Measurements from ENCODE around the gene CCNJL. TPM values are rescaled to one million over a fixed set of nuclear protein-coding genes. Genes with fewer than 3 reads are reported as not detected.
"Not testable (repeated sequence)": the region's sequence is repeated elsewhere in the genome, so short reads cannot be mapped to it uniquely, and the experiment has no call there.

Gene CCNJL
- polyA plus RNA-seq, 1 donor (not counting 4 experiments of a cell fraction or from before 2014, with no cell fraction given): 1.6 TPM

DNA sequence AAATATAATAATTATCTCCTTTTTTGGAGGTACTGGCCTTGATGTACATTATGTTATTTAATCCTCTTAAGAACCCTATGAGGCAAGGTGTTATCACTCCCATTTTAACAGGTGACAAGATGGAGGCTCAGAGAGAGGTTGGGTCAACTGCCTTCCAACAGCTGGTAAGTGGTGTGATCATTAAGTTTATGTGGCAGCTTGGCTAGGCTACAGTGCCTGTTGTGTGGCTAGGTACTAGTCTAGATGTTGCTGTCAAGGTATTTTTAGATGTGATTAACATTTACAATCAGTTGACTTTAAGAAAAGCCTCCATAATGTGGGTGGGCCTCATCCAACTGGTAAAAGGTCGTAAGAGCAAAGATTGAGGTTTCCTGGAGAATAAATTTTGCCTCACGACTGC is 61.5 kb downstream of the CCNJL start:
- H3K9me1 ChIP-seq (ENCODE audit: control insufficient read depth, extremely low read depth, insufficient read depth, low read length): no peaks in the 10 kb centered on the region
- H3K4me2 ChIP-seq (ENCODE audit: control insufficient read depth, extremely low read depth, insufficient read depth, low read depth, low read length): no peak overlapping the region
- H3K9ac ChIP-seq (ENCODE audit: control insufficient read depth, extremely low read depth, insufficient read depth, low read length): no peak overlapping the region
- no peak overlapping the region for H3K4me3 ChIP-seq (ENCODE audit: control insufficient read depth in 2 of 3, extremely low read depth in 1 of 3, insufficient read depth in 2 of 3, low read depth in 1 of 3, low read length in 3 of 3)
- no peaks in the 10 kb centered on the region for H3K79me2 ChIP-seq (ENCODE audit: control insufficient read depth, insufficient read depth, low read length)
- dilution Hi-C loops (cut with MboI; ENCODE audit: extremely low pct_ligation_motif_present, low sequenced_read_pairs): no loop called here
- H3K36me3 ChIP-seq (ENCODE audit: control insufficient read depth in 2 of 2, extremely low read depth in 1 of 2, insufficient read depth in 2 of 2, low read length in 2 of 2): peaks cover 0 to 7% of the 10 kb centered on the region in 2 experiments
- no peak overlapping the region for H3K27ac ChIP-seq (ENCODE audit: control insufficient read depth, insufficient read depth, low read length)
- DNase-seq (ENCODE audit: low read depth, low spot score) (no peak), FAIRE-seq (no peak)
- H3K27me3 ChIP-seq (ENCODE audit: control insufficient read depth, extremely low read depth, insufficient read depth, low read length): no peaks in the 10 kb centered on the region
- no peaks in the 10 kb centered on the region for H4K20me1 ChIP-seq (ENCODE audit: control insufficient read depth, extremely low read depth, insufficient read depth, low read length)
- H3K4me1 ChIP-seq (ENCODE audit: control insufficient read depth, extremely low read depth, insufficient read depth, low read length): no peaks in the 10 kb centered on the region
- no peak for TF ChIP-seq EZH2 (IDR thresholded peaks at IDR 0.05; ENCODE audit: low read length)
- TF ChIP-seq, protein P1, sequence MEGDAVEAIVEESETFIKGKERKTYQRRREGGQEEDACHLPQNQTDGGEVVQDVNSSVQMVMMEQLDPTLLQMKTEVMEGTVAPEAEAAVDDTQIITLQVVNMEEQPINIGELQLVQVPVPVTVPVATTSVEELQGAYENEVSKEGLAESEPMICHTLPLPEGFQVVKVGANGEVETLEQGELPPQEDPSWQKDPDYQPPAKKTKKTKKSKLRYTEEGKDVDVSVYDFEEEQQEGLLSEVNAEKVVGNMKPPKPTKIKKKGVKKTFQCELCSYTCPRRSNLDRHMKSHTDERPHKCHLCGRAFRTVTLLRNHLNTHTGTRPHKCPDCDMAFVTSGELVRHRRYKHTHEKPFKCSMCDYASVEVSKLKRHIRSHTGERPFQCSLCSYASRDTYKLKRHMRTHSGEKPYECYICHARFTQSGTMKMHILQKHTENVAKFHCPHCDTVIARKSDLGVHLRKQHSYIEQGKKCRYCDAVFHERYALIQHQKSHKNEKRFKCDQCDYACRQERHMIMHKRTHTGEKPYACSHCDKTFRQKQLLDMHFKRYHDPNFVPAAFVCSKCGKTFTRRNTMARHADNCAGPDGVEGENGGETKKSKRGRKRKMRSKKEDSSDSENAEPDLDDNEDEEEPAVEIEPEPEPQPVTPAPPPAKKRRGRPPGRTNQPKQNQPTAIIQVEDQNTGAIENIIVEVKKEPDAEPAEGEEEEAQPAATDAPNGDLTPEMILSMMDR (optimal IDR thresholded peaks at IDR 0.05 in 1 of 3, IDR thresholded peaks at IDR 0.05 in 1 of 3, conservative IDR thresholded peaks at IDR 0.05 in 1 of 3; ENCODE audit: extremely low read depth in 1 of 3, insufficient read depth in 2 of 3, low read length in 3 of 3): no peak
- H2AFZ ChIP-seq (ENCODE audit: control insufficient read depth, low read length): no peak overlapping the region
- H3K9me3 ChIP-seq (ENCODE audit: control insufficient read depth, low read depth, low read length): no peaks in the 10 kb centered on the region

DNA sequence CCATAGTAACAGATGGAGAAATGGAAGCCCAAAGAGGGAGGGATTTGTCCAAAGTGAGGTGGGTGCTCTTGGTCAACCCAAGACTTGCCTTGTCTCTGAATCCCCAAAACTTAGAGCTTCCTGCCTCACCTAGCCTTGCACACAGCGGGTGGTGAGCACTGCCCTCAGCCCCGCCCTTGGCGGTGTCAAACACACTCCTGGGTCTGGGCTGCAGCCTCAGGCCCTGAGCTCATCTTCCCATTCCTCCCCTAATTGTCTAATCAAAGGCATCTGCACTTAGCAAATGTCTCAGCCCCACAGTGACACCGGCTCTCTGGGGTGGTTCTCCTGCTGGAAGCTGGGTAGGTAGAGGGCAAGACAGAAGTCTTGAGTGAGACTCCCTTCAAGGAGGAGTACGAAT is 62.1 kb downstream of the CCNJL start:
- TF ChIP-seq, protein P1 (optimal IDR thresholded peaks at IDR 0.05 in 1 of 3, IDR thresholded peaks at IDR 0.05 in 1 of 3, conservative IDR thresholded peaks at IDR 0.05 in 1 of 3; ENCODE audit: extremely low read depth in 1 of 3, insufficient read depth in 2 of 3, low read length in 3 of 3): no peak
- TF ChIP-seq EZH2 (IDR thresholded peaks at IDR 0.05; ENCODE audit: low read length): no peak
- DNase-seq (ENCODE audit: low read depth, low spot score) (no peak), FAIRE-seq (no peak)
- no peaks in the 10 kb centered on the region for H3K79me2 ChIP-seq (ENCODE audit: control insufficient read depth, insufficient read depth, low read length)
- no peak overlapping the region for H3K4me2 ChIP-seq (ENCODE audit: control insufficient read depth, extremely low read depth, insufficient read depth, low read depth, low read length)
- no peak overlapping the region for H2AFZ ChIP-seq (ENCODE audit: control insufficient read depth, low read length)
- H4K20me1 ChIP-seq (ENCODE audit: control insufficient read depth, extremely low read depth, insufficient read depth, low read length): no peaks in the 10 kb centered on the region
- H3K9ac ChIP-seq (ENCODE audit: control insufficient read depth, extremely low read depth, insufficient read depth, low read length): no peak overlapping the region
- no peaks in the 10 kb centered on the region for H3K9me3 ChIP-seq (ENCODE audit: control insufficient read depth, low read depth, low read length)
- H3K4me1 ChIP-seq (ENCODE audit: control insufficient read depth, extremely low read depth, insufficient read depth, low read length): no peaks in the 10 kb centered on the region
- H3K27ac ChIP-seq (ENCODE audit: control insufficient read depth, insufficient read depth, low read length): no peak overlapping the region
- no peaks in the 10 kb centered on the region for H3K27me3 ChIP-seq (ENCODE audit: control insufficient read depth, extremely low read depth, insufficient read depth, low read length)
- H3K9me1 ChIP-seq (ENCODE audit: control insufficient read depth, extremely low read depth, insufficient read depth, low read length): no peaks in the 10 kb centered on the region
- no peak overlapping the region for H3K4me3 ChIP-seq (ENCODE audit: control insufficient read depth in 2 of 3, extremely low read depth in 1 of 3, insufficient read depth in 2 of 3, low read depth in 1 of 3, low read length in 3 of 3)
- H3K36me3 ChIP-seq (ENCODE audit: control insufficient read depth in 2 of 2, extremely low read depth in 1 of 2, insufficient read depth in 2 of 2, low read length in 2 of 2): peaks cover 0 to 7% of the 10 kb centered on the region in 2 experiments
- dilution Hi-C loops (cut with MboI; ENCODE audit: extremely low pct_ligation_motif_present, low sequenced_read_pairs): no loop called here

DNA sequence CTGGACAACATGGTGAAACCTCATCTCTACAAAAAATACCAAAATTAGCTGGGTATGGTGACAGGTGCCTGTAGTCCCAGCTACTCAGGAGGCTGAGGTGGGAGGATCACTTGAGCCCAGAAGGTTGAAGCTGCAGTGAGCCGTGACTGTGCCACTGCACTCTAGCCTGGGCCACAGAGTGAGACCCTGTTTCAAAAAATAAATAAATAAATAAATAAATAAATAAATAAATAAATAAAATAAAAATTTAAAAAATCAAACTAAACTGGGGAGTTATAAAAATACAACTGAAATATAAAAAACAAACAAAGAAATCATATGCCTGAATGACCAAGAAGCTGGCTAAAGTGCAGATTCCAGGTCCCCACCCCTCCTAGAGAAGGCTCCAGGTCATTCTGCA is 62.8 kb downstream of the CCNJL start:
- H3K27me3 ChIP-seq (ENCODE audit: control insufficient read depth, extremely low read depth, insufficient read depth, low read length); H3K27ac ChIP-seq (ENCODE audit: control insufficient read depth, insufficient read depth, low read length); H3K36me3 ChIP-seq (ENCODE audit: control insufficient read depth in 2 of 2, extremely low read depth in 1 of 2, insufficient read depth in 2 of 2, low read length in 2 of 2); H2AFZ ChIP-seq (ENCODE audit: control insufficient read depth, low read length); H3K4me2 ChIP-seq (ENCODE audit: control insufficient read depth, extremely low read depth, insufficient read depth, low read depth, low read length); H3K4me3 ChIP-seq (ENCODE audit: control insufficient read depth in 2 of 3, extremely low read depth in 1 of 3, insufficient read depth in 2 of 3, low read depth in 1 of 3, low read length in 3 of 3); dilution Hi-C loops (cut with MboI; ENCODE audit: extremely low pct_ligation_motif_present, low sequenced_read_pairs); H3K4me1 ChIP-seq (ENCODE audit: control insufficient read depth, extremely low read depth, insufficient read depth, low read length); H3K9me3 ChIP-seq (ENCODE audit: control insufficient read depth, low read depth, low read length); DNase-seq (ENCODE audit: low read depth, low spot score); H3K9ac ChIP-seq (ENCODE audit: control insufficient read depth, extremely low read depth, insufficient read depth, low read length); H3K79me2 ChIP-seq (ENCODE audit: control insufficient read depth, insufficient read depth, low read length); H3K9me1 ChIP-seq (ENCODE audit: control insufficient read depth, extremely low read depth, insufficient read depth, low read length); H4K20me1 ChIP-seq (ENCODE audit: control insufficient read depth, extremely low read depth, insufficient read depth, low read length); FAIRE-seq: not testable (repeated sequence)

Data from keratinocyte (primary cell).